Measurements from ENCODE around the gene CNGA3. TPM values are rescaled to one million over a fixed set of nuclear protein-coding genes. Genes with fewer than 3 reads are reported as not detected.

Gene CNGA3
- polyA plus RNA-seq, 2 of the 4 experiments (the other 2 are of a cell fraction), result not detected

DNA sequence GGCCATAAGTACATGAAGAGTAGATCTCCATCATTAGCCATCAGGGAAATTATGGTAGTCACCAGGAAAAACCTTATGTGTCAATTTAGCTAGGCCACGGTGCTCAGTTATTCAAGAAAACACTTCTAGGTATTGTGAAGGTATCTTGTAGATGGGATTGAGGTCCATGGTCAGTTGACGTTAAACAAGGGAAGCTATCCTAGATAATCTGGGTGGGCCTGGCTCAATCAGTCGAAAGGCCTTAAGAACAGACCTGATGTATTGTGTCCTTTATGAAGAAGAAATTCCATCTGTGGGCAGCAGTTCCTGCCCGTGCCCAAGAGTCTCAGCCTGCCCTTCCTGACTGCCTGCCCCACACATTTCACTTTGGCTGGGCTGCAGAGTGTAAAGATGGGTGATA lies 16.7 kb upstream of the CNGA3 start:
- ChIA-PET POLR2A (no interaction called here), CTCF (no interaction called here)
- 35% methylated on average over 4 of the region's 4 CpGs for WGBS (ENCODE audit: missing lambda C conversion rate)
- FAIRE-seq (no peak), DNase-seq (ENCODE audit: low read depth in 1 of 2, low spot score in 1 of 2) (no peak), ATAC-seq (no peak)
- no peaks in the 10 kb centered on the region for H3K9me3 ChIP-seq
- TF ChIP-seq RFX5 (IDR thresholded peaks at IDR 0.05), result no peak
- no peak for TF ChIP-seq RARB (CRISPR knock-in tag; IDR thresholded peaks at IDR 0.05)
- TF ChIP-seq TP53 (CRISPR knock-in tag; IDR thresholded peaks at IDR 0.05), result no peak
- TF ChIP-seq TFCP2L1 (CRISPR knock-in tag; IDR thresholded peaks at IDR 0.05), result no peak
- no peak for TF ChIP-seq SMC3 (IDR thresholded peaks at IDR 0.05)
- no peak for TF ChIP-seq CEBPB (IDR thresholded peaks at IDR 0.05)
- no peak for TF ChIP-seq HEYL (CRISPR knock-in tag; IDR thresholded peaks at IDR 0.05)
- no peak for TF ChIP-seq HOXA7 (CRISPR knock-in tag; IDR thresholded peaks at IDR 0.05)
- no peak for TF ChIP-seq CBX8 (IDR thresholded peaks at IDR 0.05)
- no peak for TF ChIP-seq EHMT2 (IDR thresholded peaks at IDR 0.05; ENCODE audit: low read depth)
- TF ChIP-seq RNF2 (IDR thresholded peaks at IDR 0.05; ENCODE audit: borderline replicate concordance, low read depth), result no peak
- TF ChIP-seq BHLHE40 (IDR thresholded peaks at IDR 0.05; ENCODE audit: low read depth, low read length), result no peak
- H3K4me1 ChIP-seq, result peaks cover 10% of the 10 kb centered on the region
- H3K27ac ChIP-seq, result no peak overlapping the region
- no peak overlapping the region for H3K4me2 ChIP-seq
- H3K4me3 ChIP-seq, result no peak overlapping the region

- TF ChIP-seq REST (IDR thresholded peaks at IDR 0.05) (no peak), MAZ (IDR thresholded peaks at IDR 0.05; ENCODE audit: borderline replicate concordance, low read depth, low read length) (no peak)
- 77% methylated on average over 5 of the region's 5 CpGs for WGBS (ENCODE audit: missing lambda C conversion rate)
- FAIRE-seq (no peak), DNase-seq (ENCODE audit: low read depth in 1 of 2, low spot score in 1 of 2) (no peak), ATAC-seq (no peak)
- H3K4me2 ChIP-seq, result no peak overlapping the region
- ChIA-PET CTCF (interaction anchor here (1.8 kb wide), 1 partner anchor 52 kb away, joined by 4 read pairs; no protein-coding TSS in a partner anchor), POLR2A (no interaction called here)
- H3K9me3 ChIP-seq, result no peaks in the 10 kb centered on the region
- no peak overlapping the region for H3K4me3 ChIP-seq
- H3K27ac ChIP-seq, result peak overlapping the region in 1 of 2 experiments; percentile 17; a peak in 1 of 6 replicates
- peaks cover 16% of the 10 kb centered on the region for H3K4me1 ChIP-seq
These were observed 13.3 kb upstream of the CNGA3 start for GRCh38 chr2:98332989-98333388.

GRCh38 chr2:98333922-98334321 lies 12.3 kb upstream of the CNGA3 start:
- H3K4me3 ChIP-seq, result no peak overlapping the region
- H3K9me3 ChIP-seq, result 0 out of 3 replicates have a peak, but pooled peaks cover 3% of the 10 kb centered on the region
- ATAC-seq (peak in 1 of 2 experiments; percentile 37; a peak in 2 of 6 replicates), FAIRE-seq (no peak), DNase-seq (ENCODE audit: low read depth in 1 of 2, low spot score in 1 of 2) (no peak)
- peaks cover 16% of the 10 kb centered on the region for H3K4me1 ChIP-seq
- H3K27ac ChIP-seq, result peak overlapping the region; percentile 37 to 46
- peak overlapping the region; percentile 65 for H3K4me2 ChIP-seq
- CTCF ChIA-PET, result interaction anchor here (1.8 kb wide), 1 partner anchor 51 kb away, joined by 4 read pairs; no protein-coding TSS in a partner anchor
- POLR2A ChIA-PET, result interaction anchor here (0.6 to 0.7 kb wide), 2 partner anchors 43 to 117 kb away, joined by 3 to 4 read pairs; no protein-coding TSS in a partner anchor
- TF ChIP-seq SMC3 (IDR thresholded peaks at IDR 0.05), result no peak
- no peak for TF ChIP-seq ZFP36 (IDR thresholded peaks at IDR 0.05; ENCODE audit: borderline replicate concordance, partially characterized antibody)
- no peak for TF ChIP-seq TFCP2L1 (CRISPR knock-in tag; IDR thresholded peaks at IDR 0.05)
- TF ChIP-seq HOXB5 (CRISPR knock-in tag; IDR thresholded peaks at IDR 0.05), result no peak
- TF ChIP-seq BHLHE40 (IDR thresholded peaks at IDR 0.05; ENCODE audit: low read depth, low read length), result no peak
- TF ChIP-seq NPAS2 (CRISPR knock-in tag; IDR thresholded peaks at IDR 0.05; ENCODE audit: borderline replicate concordance), result no peak
- TF ChIP-seq, protein P1, sequence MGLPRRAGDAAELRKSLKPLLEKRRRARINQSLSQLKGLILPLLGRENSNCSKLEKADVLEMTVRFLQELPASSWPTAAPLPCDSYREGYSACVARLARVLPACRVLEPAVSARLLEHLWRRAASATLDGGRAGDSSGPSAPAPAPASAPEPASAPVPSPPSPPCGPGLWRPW (IDR thresholded peaks at IDR 0.05), result no peak
- no peak for TF ChIP-seq HDAC2 (IDR thresholded peaks at IDR 0.05)
- no peak for TF ChIP-seq GATA3 (IDR thresholded peaks at IDR 0.05; ENCODE audit: borderline replicate concordance)
- TF ChIP-seq KDM1A (IDR thresholded peaks at IDR 0.05; ENCODE audit: low read depth), result no peak
- no peak for TF ChIP-seq BCL3 (IDR thresholded peaks at IDR 0.05)
- TF ChIP-seq MAZ (IDR thresholded peaks at IDR 0.05; ENCODE audit: borderline replicate concordance, low read depth, low read length), result no peak
- TF ChIP-seq CEBPB (IDR thresholded peaks at IDR 0.05), result no peak
- no peak for TF ChIP-seq EHMT2 (IDR thresholded peaks at IDR 0.05; ENCODE audit: low read depth)
- no peak for TF ChIP-seq MAX (IDR thresholded peaks at IDR 0.05)
- no peak for TF ChIP-seq NFE2L2 (conservative IDR thresholded peaks at IDR 0.05; ENCODE audit: low read length)
- WGBS (ENCODE audit: missing lambda C conversion rate), result 54% methylated on average over 2 of the region's 2 CpGs
